Loucy (cell line): ENCODE data around the gene PTPRN2.

Experiments
- CTCF ChIP-seq: fragments of 200-600 bp; sonication (generic); conservative IDR thresholded peaks from 2 replicates; pipeline ENCODE4 v1.5.1; 2014; ENCODE audit warnings: mild to moderate bottlenecking, antibody characterized with exemption, low read length
- EZH2phosphoT487 ChIP-seq: fragments of 200-600 bp; IDR thresholded peaks from 2 replicates; pipeline ENCODE4 v1.6.1; 2018; ENCODE audit warnings: antibody characterized with exemption, mild to moderate bottlenecking, moderate library complexity, borderline replicate concordance

DNA sequence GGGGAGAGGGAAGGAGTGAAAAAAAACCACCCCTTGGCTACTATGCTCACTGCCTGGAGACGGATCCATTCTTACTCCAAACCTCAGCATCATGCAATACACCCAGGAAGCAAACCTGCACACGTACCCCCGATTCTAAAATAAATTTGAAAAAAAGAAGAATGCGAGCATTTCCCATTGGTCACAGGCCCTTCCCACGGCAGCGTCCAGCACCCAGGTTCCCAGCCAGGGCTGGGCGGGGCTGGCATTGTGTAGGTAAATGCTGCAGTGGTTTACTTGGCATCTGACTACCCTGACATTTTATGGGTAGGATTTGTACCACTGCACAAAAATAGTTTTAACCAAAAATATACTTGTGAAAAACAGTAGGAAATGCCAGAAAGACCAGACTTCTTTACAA lies 831.9 kb downstream of the PTPRN2 start:
- no peak for TF ChIP-seq CTCF
- no peak for TF ChIP-seq EZH2phosphoT487
